ENCODE results near the gene ZCCHC7.

The ZCCHC7 gene

DNA sequence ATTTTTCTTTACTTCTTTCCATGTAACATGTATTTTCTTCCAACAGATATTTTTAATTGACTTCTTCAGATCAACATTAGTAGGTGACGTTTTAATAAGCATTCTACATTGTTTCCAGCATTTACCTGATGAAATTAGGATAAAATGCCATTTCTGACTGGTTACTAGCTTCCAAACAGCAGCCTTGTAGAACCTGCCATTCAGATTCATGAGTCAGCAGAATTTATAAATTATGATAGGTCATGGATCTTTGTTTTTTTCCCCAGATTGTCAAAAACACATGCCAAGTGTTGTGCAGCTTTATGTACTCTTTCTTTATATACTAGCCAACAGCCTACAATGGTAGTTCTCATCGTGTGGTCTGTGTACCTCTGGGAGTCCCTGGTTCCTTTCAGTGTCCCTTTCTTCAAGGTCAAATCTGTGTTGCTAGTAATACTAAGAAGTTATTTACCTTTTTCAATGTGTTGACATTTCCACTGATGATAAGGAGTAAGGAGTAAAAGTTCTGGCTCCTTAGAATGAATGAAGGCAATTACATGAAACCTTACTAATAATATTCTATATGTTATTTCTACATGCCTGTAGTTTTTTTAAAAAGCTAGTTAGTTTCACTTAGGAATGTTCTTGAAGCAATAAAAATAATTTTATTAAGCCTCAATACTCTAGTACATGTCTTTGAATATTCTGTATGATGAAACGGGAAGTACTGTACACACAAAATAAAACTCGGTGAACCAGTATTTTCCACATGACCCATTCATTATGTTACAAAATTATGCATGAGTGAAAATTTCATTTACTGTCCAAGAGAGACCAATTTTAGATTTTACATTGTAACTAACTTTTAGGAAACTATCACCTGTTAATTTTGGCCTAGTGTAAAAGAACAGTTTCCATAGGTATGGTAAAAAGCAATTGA lies 135.8 kb downstream of the ZCCHC7 start:
- H3K4me3 ChIP-seq (ENCODE audit: low read depth, low read length): no peak overlapping the region
- TF ChIP-seq, protein P1, sequence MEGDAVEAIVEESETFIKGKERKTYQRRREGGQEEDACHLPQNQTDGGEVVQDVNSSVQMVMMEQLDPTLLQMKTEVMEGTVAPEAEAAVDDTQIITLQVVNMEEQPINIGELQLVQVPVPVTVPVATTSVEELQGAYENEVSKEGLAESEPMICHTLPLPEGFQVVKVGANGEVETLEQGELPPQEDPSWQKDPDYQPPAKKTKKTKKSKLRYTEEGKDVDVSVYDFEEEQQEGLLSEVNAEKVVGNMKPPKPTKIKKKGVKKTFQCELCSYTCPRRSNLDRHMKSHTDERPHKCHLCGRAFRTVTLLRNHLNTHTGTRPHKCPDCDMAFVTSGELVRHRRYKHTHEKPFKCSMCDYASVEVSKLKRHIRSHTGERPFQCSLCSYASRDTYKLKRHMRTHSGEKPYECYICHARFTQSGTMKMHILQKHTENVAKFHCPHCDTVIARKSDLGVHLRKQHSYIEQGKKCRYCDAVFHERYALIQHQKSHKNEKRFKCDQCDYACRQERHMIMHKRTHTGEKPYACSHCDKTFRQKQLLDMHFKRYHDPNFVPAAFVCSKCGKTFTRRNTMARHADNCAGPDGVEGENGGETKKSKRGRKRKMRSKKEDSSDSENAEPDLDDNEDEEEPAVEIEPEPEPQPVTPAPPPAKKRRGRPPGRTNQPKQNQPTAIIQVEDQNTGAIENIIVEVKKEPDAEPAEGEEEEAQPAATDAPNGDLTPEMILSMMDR (IDR thresholded peaks at IDR 0.05; ENCODE audit: low read depth, low read length): no peak

DNA sequence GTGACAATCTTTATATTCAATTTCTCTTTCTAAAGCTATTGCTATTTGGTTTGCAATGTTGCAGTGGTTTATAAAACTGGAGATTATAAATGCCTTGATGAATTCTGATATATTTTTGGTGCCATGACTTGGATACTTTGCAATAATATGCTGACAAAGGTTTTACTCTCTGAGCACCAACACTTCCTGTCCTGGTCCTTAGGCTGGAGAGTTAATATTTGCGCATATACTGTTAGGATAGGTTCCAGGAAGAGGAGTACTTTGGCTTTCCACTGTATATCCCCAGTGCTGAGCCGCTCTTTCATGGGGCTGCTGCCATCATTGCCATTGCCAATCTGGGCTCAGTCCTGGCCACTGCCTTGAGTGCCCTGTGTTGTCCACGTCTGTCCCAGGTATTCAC lies 139.6 kb downstream of the ZCCHC7 start:
- TF ChIP-seq, protein P1 (IDR thresholded peaks at IDR 0.05; ENCODE audit: low read depth, low read length): no peak

DNA sequence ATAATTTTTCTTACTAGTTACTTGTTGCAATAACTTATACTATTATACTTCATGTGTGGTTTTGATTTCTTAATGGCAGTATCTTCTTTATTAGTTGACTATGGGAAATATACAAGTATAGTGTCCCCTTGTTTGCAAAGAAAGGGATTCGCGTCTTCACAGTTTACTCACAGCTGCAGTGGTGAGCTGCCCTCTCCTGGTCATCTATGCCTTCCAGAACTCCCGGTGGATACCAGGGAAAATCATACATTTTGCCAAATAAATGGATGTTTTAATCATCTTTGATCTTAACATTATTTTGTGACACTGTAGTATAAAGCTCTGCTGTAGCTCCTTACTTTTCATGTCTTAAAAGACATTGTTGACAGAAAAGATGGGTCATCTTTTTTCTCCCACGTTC lies 142.0 kb downstream of the ZCCHC7 start:
- TF ChIP-seq, protein P1 (IDR thresholded peaks at IDR 0.05; ENCODE audit: low read depth, low read length): peak; percentile 36; the same call in 1 of the 2 replicates
- no peak overlapping the region for H3K4me3 ChIP-seq (ENCODE audit: low read depth, low read length)

More for the DNA sequence above, 139.6 kb downstream of the ZCCHC7 start:
- H3K4me3 ChIP-seq (ENCODE audit: low read depth, low read length): no peak overlapping the region

DNA sequence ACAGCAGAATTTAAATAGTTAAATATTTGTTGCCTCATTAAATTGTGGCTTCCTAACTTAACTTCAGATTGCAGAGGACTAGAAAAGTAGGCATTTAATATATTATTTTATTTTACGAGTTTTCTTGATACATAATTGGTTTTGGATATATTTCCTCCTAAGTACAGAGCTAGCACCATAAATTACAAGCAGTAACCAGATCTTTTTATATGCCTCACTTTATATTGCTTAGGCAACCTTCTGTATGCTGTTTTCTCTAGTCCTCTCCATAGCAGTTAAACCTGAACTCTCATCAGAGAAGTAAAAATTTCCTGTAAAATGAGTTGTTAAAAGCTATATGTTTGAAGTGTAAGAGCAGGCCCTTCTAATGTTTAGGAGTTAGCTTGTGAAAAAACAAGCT lies 144.2 kb downstream of the ZCCHC7 start:
- no peak overlapping the region for H3K4me3 ChIP-seq (ENCODE audit: low read depth, low read length)
- TF ChIP-seq, protein P1 (IDR thresholded peaks at IDR 0.05; ENCODE audit: low read depth, low read length): no peak

DNA sequence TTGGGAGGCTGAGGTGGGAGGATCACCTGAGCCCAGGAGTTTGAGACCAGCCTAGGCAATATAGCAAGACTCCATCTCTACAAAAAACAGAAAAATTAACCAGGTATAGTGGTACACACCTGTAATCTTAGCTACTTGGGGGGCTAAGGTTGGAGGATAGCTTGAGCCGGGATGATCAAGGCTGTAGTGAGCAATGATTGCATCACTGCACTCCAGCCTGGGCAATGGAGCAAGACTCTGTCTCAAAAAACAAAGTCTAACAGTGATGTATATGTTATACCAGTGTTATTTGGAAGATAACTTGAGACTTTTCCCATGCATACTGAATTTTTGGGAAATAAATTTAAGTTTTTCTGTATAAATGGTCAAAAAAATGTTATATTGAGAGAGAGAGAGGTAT lies 146.3 kb downstream of the ZCCHC7 start:
- TF ChIP-seq, protein P1 (IDR thresholded peaks at IDR 0.05; ENCODE audit: low read depth, low read length): no peak
- H3K4me3 ChIP-seq (ENCODE audit: low read depth, low read length): no peak overlapping the region

DNA sequence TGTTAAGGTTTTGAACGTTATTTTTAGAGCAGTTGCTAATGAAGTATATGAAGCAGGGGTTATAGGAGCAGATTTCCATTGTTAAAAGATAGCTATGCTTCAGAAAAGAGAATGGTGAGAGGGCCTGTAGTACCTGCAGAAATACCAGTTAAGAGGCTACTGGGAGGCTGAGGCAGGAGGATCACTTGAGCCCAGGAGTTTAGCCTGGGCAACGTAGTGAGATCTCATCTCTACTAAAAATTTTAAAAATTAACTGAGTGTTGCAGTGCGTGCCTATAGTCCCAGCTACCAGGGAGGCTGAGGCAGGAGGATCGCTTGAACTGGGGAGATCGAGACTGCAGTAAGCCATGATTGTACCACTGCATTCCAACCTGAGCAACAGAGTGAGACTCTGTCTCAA lies 148.8 kb downstream of the ZCCHC7 start:
- TF ChIP-seq, protein P1 (IDR thresholded peaks at IDR 0.05; ENCODE audit: low read depth, low read length): no peak
- H3K4me3 ChIP-seq (ENCODE audit: low read depth, low read length): no peak overlapping the region

DNA sequence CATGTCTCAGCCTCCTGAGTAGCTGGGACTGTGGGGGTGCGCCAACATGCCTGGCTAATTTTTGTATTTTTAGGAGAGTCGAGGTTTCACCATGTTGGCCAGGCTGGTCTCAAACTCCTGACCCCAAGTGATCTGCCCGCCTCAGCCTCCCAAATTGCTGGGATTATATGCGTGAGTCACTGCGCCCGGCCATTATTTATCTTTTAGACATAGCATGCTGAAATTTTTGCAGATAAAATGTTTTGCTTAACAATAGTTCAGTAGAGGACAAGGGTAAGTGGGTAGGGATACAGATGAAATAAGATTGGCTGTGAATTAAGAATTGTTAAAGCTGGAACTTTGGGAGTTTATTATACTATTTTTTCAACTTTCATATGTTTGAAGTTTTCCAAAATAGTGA lies 151.3 kb downstream of the ZCCHC7 start:
- TF ChIP-seq, protein P1 (IDR thresholded peaks at IDR 0.05; ENCODE audit: low read depth, low read length): no peak
- no peak overlapping the region for H3K4me3 ChIP-seq (ENCODE audit: low read depth, low read length)
